ENCODE measurements around the gene DNAJB12.

DNA sequence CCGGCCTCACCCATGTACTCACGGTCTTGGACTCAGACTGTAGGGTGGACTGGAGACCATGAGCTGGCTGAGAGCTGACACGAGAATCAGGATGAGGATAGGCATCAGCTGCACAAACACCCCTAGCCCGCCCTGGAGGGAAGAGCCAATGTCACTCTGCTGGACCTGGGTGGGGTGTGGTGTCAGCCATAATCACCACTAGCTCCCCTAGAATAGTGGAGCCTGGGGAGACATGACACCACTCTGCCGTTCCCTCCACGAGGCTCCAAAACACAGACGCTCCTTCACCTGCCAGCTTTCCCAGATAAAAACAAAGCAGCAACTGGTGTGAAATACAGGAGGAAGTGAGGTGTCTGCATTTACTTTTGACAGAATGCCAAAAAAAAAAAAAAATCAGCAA is 16.5 kb downstream of the DNAJB12 start:
- TF ChIP-seq POLR2A (IDR thresholded peaks at IDR 0.05), result no peak
- TF ChIP-seq, protein P1, sequence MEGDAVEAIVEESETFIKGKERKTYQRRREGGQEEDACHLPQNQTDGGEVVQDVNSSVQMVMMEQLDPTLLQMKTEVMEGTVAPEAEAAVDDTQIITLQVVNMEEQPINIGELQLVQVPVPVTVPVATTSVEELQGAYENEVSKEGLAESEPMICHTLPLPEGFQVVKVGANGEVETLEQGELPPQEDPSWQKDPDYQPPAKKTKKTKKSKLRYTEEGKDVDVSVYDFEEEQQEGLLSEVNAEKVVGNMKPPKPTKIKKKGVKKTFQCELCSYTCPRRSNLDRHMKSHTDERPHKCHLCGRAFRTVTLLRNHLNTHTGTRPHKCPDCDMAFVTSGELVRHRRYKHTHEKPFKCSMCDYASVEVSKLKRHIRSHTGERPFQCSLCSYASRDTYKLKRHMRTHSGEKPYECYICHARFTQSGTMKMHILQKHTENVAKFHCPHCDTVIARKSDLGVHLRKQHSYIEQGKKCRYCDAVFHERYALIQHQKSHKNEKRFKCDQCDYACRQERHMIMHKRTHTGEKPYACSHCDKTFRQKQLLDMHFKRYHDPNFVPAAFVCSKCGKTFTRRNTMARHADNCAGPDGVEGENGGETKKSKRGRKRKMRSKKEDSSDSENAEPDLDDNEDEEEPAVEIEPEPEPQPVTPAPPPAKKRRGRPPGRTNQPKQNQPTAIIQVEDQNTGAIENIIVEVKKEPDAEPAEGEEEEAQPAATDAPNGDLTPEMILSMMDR (IDR thresholded peaks at IDR 0.05), result no peak
- no peak for TF ChIP-seq POLR2AphosphoS5 (IDR thresholded peaks at IDR 0.05)
